GM12891 (cell line): ENCODE measurements around the gene DUSP22. TPM values are rescaled to one million over a fixed set of nuclear protein-coding genes. Genes with fewer than 3 reads are reported as not detected.
"Not testable (repeated sequence)": the region's sequence is repeated elsewhere in the genome, so short reads cannot be mapped to it uniquely, and the experiment has no call there.

Source experiments
- DNase-seq: peaks from one replicate; pipeline ENCODE4 v3.0.0; 2011; ENCODE audit warnings: low spot score; ENCODE audit not compliant: insufficient read length
- FAIRE-seq: peaks from 2 replicates; lab custom pipeline; 2011; peaks lifted over from hg19 to GRCh38; lab: Jason Lieb, UNC
- PAX5 ChIP-seq: IDR thresholded peaks from 2 replicates; pipeline ENCODE4 v1.6.1; 2011; ENCODE audit warnings: low read length, moderate library complexity, mild to moderate bottlenecking; ENCODE audit not compliant: insufficient read depth, severe bottlenecking
- POLR2A ChIP-seq: IDR thresholded peaks from 2 replicates; pipeline ENCODE4 v1.6.1; 2011; ENCODE audit warnings: low read depth, low read length, control low read depth
- POLR2AphosphoS5 ChIP-seq: IDR thresholded peaks from 2 replicates; pipeline ENCODE4 v1.6.1; 2011; ENCODE audit warnings: low read depth, low read length, control low read depth
- POU2F2 ChIP-seq: IDR thresholded peaks from 2 replicates; pipeline ENCODE4 v1.6.1; 2011; ENCODE audit warnings: low read depth, mild to moderate bottlenecking, control low read depth, low read length, moderate library complexity
- SPI1 ChIP-seq: IDR thresholded peaks from 2 replicates; pipeline ENCODE4 v1.6.1; 2011; ENCODE audit warnings: low read depth, low read length, control low read depth
- TAF1 ChIP-seq: IDR thresholded peaks from 2 replicates; pipeline ENCODE4 v1.6.1; 2011; ENCODE audit warnings: low read depth, low read length, control low read depth
- polyA plus RNA-seq: library from polyadenylated mRNA; unstranded; fragments of >200 nt; gene quantifications from one replicate; pipeline ENCODE4 v1.2.1, GENCODE V29; 2012; ENCODE audit warnings: low read depth, missing spikeins, inconsistent platforms; ENCODE audit not compliant: missing spikeins

DUSP22 gene
- 90.4 TPM for polyA plus RNA-seq

DNA sequence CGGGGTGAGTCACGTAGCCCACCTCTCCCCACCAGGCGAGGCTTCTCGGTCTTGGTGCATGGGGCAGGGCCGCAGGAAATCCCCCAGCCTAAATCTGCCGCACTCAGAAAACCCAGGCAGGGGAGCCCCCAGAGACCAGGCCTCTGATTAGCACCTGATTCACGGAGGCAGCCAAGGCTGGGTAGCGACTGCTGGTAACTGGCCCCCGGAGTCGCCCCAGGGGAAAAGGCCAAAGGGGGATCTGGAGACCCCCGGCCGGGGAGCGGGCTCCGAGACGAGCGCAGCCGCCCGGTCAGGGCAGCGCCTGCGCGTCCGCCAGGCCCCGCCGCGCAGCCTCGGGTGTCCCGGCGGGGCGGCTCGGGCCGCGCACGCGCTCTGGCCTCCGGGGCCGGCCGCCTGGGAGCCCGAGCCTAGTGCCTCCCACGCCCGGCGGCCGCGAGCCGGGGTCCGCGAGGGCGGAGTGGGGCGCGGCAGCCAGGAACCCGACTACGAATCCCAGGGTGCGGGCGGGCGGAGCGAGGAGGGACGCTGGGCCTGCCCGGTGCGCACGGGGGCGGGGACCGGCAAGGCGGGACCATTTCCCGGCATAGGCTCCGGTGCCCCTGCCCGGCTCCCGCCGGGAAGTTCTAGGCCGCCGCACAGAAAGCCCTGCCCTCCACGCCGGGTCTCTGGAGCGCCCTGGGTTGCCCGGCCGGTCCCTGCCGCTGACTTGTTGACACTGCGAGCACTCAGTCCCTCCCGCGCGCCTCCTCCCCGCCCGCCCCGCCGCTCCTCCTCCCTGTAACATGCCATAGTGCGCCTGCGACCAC is at the start of gene DUSP22:
Gene DUSP22 (plus strand): TSS at position 791 of the 809 bp plus-strand sequence. CDS start 53 bp downstream, outside the sequence.
- FAIRE-seq: no peak
- TF ChIP-seq SPI1 (no peak), TAF1 (peak; percentile 24; the same call in 1 of the 2 replicates), POU2F2 (no peak), PAX5 (no peak), POLR2A (peak; percentile 76), POLR2AphosphoS5 (peak; percentile 77; the same call in 1 of the 2 replicates)
- peak; percentile 88 for DNase-seq

GRCh38 chr6:246352-246751 is 45.9 kb upstream of the DUSP22 start:
- FAIRE-seq (no peak), DNase-seq (no peak)
- TF ChIP-seq POLR2A (no peak), POLR2AphosphoS5 (no peak), TAF1 (no peak), POU2F2 (no peak), PAX5 (no peak), SPI1 (no peak)

DNA sequence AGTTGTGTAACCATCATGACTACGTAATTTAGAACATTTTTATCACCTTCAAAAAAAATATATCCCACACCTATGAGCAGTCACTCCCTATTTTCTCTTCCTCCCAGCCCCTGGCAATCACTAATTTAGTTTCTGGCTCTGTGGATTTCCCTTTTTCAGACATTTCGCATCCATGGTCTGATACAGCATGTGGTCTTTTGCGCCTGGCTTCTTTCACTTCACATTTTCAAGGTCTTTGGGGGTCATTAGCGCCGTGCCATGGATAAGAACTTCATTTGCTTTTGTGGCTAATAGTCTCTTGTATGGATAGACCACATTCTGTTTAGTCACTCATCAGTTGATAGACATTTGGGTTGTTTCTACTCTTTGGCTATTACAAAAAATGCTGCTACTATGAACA is 44.9 kb upstream of the DUSP22 start:
- no peak for DNase-seq
- 0 out of 2 replicates have a peak, but pooled peaks have one; percentile 5 for TF ChIP-seq SPI1
- TF ChIP-seq POLR2AphosphoS5: no peak
- FAIRE-seq: no peak

- DNase-seq, FAIRE-seq: not testable (repeated sequence)
- peak; percentile 54 for TF ChIP-seq SPI1
These were observed 44.2 kb upstream of the DUSP22 start for GRCh38 chr6:248046-248445.

DNA sequence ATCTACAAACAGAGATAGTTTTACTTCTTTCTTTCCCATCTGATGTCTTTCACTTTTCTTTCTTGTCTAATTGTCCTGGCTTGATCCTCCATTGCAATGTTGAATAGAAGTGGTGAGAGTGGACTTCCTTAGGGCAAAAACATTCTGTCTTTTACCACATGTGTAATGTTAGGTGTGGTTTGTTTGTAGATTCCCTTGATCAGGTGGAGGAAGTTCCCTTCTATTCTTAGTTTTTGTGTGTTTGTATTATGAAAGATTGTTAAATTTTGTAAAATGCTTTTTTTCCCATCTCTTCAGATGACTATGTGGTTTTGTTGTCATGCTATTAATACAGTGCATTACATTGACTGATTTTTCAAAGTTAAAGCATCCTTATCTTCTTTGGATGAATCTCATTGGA is 41.6 kb upstream of the DUSP22 start:
- FAIRE-seq: peak; percentile 66
- TF ChIP-seq POLR2A (no peak), PAX5 (no peak), POLR2AphosphoS5 (no peak), POU2F2 (no peak), SPI1 (no peak), TAF1 (no peak)
- no peak for DNase-seq

- no peak for DNase-seq
- TF ChIP-seq SPI1: peak; percentile 54
- TF ChIP-seq POLR2AphosphoS5: no peak
- peak; percentile 96 for FAIRE-seq
These were observed 40.4 kb upstream of the DUSP22 start for GRCh38 chr6:251920-252319.

DNA sequence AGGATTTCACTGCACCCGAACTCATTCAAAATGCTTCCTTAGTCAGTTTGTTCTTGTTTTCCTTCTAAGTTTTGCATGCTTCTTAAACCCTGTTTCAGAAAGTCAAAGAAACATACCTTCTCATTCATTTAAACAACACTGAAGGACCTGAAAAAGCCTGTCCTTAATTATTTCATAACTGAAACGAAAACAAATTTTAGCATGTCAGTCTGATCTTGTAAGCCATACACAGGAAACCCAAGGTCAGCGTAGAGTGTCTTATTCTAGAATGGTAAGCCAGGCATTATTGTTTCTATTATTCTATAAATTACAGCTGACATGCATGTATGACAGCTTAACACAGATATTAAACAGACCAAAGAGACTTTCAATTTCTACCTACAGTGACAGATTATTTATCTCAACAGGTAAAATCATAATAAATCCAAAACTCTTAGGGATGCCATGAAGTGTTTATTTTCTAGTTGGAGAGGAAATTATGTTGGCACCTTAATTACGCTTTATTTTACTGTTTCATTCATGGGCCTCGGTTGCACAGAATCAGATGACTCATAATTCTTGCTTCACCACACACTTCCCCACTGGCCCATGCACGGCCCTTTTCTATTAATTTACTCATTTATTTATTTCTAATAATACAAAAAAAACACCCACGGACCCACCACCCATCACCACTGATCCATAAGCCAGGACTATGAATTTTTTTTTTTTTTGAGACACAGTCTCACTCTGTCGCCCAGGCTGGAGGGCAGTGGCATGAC is 39.3 kb upstream of the DUSP22 start:
- DNase-seq (no peak), FAIRE-seq (peak; percentile 66)
- TF ChIP-seq POLR2A: no peak
- TF ChIP-seq TAF1: no peak
- TF ChIP-seq SPI1: peak; percentile 47; the same call in 1 of the 2 replicates
- TF ChIP-seq POU2F2: no peak
- no peak for TF ChIP-seq POLR2AphosphoS5
- no peak for TF ChIP-seq PAX5

DNA sequence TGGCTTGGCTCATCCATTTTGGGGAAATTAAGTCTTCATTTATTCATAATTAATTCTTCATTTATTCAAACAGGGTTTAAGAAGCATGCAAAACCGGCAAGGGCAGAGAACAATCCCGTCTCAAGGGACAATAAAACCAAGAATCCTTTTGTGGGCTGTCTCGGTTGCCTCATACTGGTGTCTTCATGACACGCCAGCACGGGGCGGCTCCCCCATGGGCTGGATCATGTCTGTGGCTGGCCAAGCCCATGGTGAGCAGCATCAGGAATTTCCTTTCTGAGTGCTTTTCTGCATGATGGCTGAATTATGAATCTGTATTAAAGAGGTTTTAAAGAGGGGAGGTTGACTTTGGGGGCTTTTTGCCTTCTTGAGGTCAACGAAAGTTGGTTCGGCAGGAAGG is 38.3 kb upstream of the DUSP22 start:
- FAIRE-seq: no peak
- DNase-seq: no peak
- TF ChIP-seq TAF1: no peak
- TF ChIP-seq POU2F2: no peak
- no peak for TF ChIP-seq POLR2A
- TF ChIP-seq SPI1: no peak
- TF ChIP-seq PAX5: no peak
- TF ChIP-seq POLR2AphosphoS5: no peak

- TF ChIP-seq POU2F2 (no peak), PAX5 (no peak), POLR2A (no peak), TAF1 (no peak), POLR2AphosphoS5 (no peak), SPI1 (no peak)
- no peak for DNase-seq
- peak; percentile 67 for FAIRE-seq
These were observed 37.1 kb upstream of the DUSP22 start for GRCh38 chr6:255041-255750.

GRCh38 chr6:255751-256083 is 36.6 kb upstream of the DUSP22 start:
- DNase-seq (no peak), FAIRE-seq (no peak)
- TF ChIP-seq TAF1: no peak
- no peak for TF ChIP-seq PAX5
- TF ChIP-seq SPI1: no peak
- no peak for TF ChIP-seq POLR2AphosphoS5
- no peak for TF ChIP-seq POLR2A
- no peak for TF ChIP-seq POU2F2
